CD14-positive monocyte (primary cell): Measurements from ENCODE around the gene CNN1. TPM values are rescaled to one million over a fixed set of nuclear protein-coding genes. Genes with fewer than 3 reads are reported as not detected.

Experiments used
- DNase-seq, 3 donors: peaks; one replicate each; pipeline ENCODE4 v3.0.0-alpha.2; 2011 to 2022
- H2AFZ ChIP-seq: 2 replicates; pipeline ENCODE4 v1.6.0; 2012; ENCODE audit warnings: mild to moderate bottlenecking, low read depth, low read length, inconsistent platforms; ENCODE audit not compliant: insufficient read depth, poor library complexity, severe bottlenecking
- H3K27ac ChIP-seq, 2 donors: 1 replicate in 1 of 2; 2 replicates in 1 of 2; pipeline ENCODE4 v1.5.1; 2012 to 2013; ENCODE audit warnings: low read length in 2 of 2, control low read depth in 1 of 2, inconsistent platforms in 1 of 2, low read depth in 1 of 2, mild to moderate bottlenecking in 1 of 2
- H3K27me3 ChIP-seq, 2 donors: one replicate each; pipeline versions ENCODE4 v1.6.0 to v1.6.1; 2011 to 2013; ENCODE audit warnings: low read length in 2 of 2; ENCODE audit not compliant: control insufficient read depth in 2 of 2, insufficient read depth in 2 of 2
- H3K36me3 ChIP-seq, 2 donors: replicated peaks in 1 of 2; 1 replicate in 1 of 2; 2 replicates in 1 of 2; pipeline versions ENCODE4 v1.5.1 to v1.6.1; 2012 to 2013; ENCODE audit warnings: low read length in 2 of 2, control low read depth in 1 of 2, inconsistent platforms in 1 of 2, mild to moderate bottlenecking in 1 of 2; ENCODE audit not compliant: insufficient read depth in 2 of 2, control insufficient read depth in 1 of 2
- H3K4me1 ChIP-seq, 2 donors: 1 replicate in 1 of 2; 2 replicates in 1 of 2; pipeline versions ENCODE4 v1.5.1 to v1.6.1; 2012 to 2013; ENCODE audit warnings: low read length in 2 of 2, control low read depth in 1 of 2, inconsistent platforms in 1 of 2, mild to moderate bottlenecking in 1 of 2, moderate library complexity in 1 of 2; ENCODE audit not compliant: insufficient read depth in 2 of 2, control insufficient read depth in 1 of 2
- H3K4me2 ChIP-seq: replicated peaks from 2 replicates; pipeline ENCODE3; 2012; ENCODE audit warnings: low read length, moderate library complexity, mild to moderate bottlenecking; ENCODE audit not compliant: poor library complexity, severe bottlenecking; ENCODE audit errors: extremely low read depth
- H3K4me3 ChIP-seq, 3 experiments: fragments of 200-600 bp in 1 of 3; sonication (generic) in 1 of 3; replicated peaks in 1 of 3; 1 replicate in 2 of 3; 2 replicates in 1 of 3; pipeline ENCODE4 v1.5.1; 2011 to 2013; ENCODE audit warnings: low read length in 3 of 3, mild to moderate bottlenecking in 3 of 3, control low read depth in 2 of 3, low read depth in 2 of 3, inconsistent platforms in 1 of 3, moderate library complexity in 1 of 3
- H3K79me2 ChIP-seq: 2 replicates; pipeline ENCODE4 v1.6.0; 2012; ENCODE audit warnings: mild to moderate bottlenecking, control low read depth, inconsistent platforms, low read length, moderate library complexity; ENCODE audit not compliant: insufficient read depth
- H3K9ac ChIP-seq: 2 replicates; pipeline ENCODE4 v1.6.0; 2017; ENCODE audit warnings: low read length, mild to moderate bottlenecking; ENCODE audit not compliant: insufficient read depth, poor library complexity, severe bottlenecking
- H3K9me3 ChIP-seq, 2 donors: replicated peaks in 1 of 2; 1 replicate in 1 of 2; 2 replicates in 1 of 2; pipeline versions ENCODE4 v1.5.1 to v1.6.1; 2012 to 2013; ENCODE audit warnings: low read length in 2 of 2, control low read depth in 1 of 2; ENCODE audit not compliant: control insufficient read depth in 1 of 2, insufficient read depth in 1 of 2
- H4K20me1 ChIP-seq: 2 replicates; pipeline ENCODE4 v1.6.0; 2012; ENCODE audit warnings: mild to moderate bottlenecking, low read length, control low read depth, moderate library complexity; ENCODE audit not compliant: insufficient read depth
- H3K27ac Mint-ChIP-seq, 7 donors: one replicate each; pipeline ENCODE4 v1.8.0; 2020; ENCODE audit warnings: mild to moderate bottlenecking in 7 of 7, mixed read lengths in 7 of 7, moderate library complexity in 6 of 7, inconsistent platforms in 2 of 7
- H3K27me3 Mint-ChIP-seq, 3 donors: one replicate each; pipeline ENCODE4 v1.8.0; 2021 to 2022; ENCODE audit warnings: low read depth in 3 of 3, mild to moderate bottlenecking in 3 of 3, mixed read lengths in 3 of 3, moderate library complexity in 3 of 3, inconsistent platforms in 1 of 3
- H3K36me3 Mint-ChIP-seq, 2 donors: one replicate each; pipeline ENCODE4 v1.8.0; 2020; ENCODE audit warnings: mixed read lengths in 2 of 2, inconsistent platforms in 1 of 2, mild to moderate bottlenecking in 1 of 2
- H3K4me1 Mint-ChIP-seq: one replicate; pipeline ENCODE4 v1.8.0; 2020; ENCODE audit warnings: mild to moderate bottlenecking, mixed read lengths
- H3K4me3 Mint-ChIP-seq, 2 donors: one replicate each; pipeline ENCODE4 v1.8.0; 2020; ENCODE audit warnings: mild to moderate bottlenecking in 2 of 2, mixed read lengths in 2 of 2, moderate library complexity in 1 of 2
- H3K9me3 Mint-ChIP-seq, 7 donors: one replicate each; pipeline ENCODE4 v1.8.0; 2020 to 2022; ENCODE audit warnings: mixed read lengths in 7 of 7, mild to moderate bottlenecking in 6 of 7, moderate library complexity in 6 of 7, inconsistent platforms in 2 of 7
- CTCF ChIP-seq: fragments of 200-600 bp; IDR thresholded peaks from one replicate; pipeline ENCODE4 v1.8.0; 2022; ENCODE audit warnings: antibody characterized with exemption, mild to moderate bottlenecking
- WGBS: methylation state at CpG from one replicate; pipeline ENCODE4 v1.1.5; 2013; ENCODE audit warnings: missing lambda C conversion rate; ENCODE audit not compliant: insufficient coverage; 5-methylcytosine and 5-hydroxymethylcytosine counted together
- intact Hi-C, 2 donors: fragments of 100-400 bp; cut with micrococcal nuclease; formaldehyde crosslinking; loops; one replicate each; pipeline versions ENCODE4 v1.15.0 to v1.15.1; 2023
- polyA plus RNA-seq, 3 donors: library from polyadenylated mRNA; depleted of rRNA in 1 of 3; unstranded in 2 of 3; stranded (reverse) in 1 of 3; fragments of 300-500 nt in 2 of 3; fragments of >200 nt in 1 of 3; fragmentation: Illumina TruSeq in 2 of 3; gene quantifications; 1 replicate in 2 of 3; 2 replicates in 1 of 3; pipeline ENCODE4 v1.2.3, GENCODE V29; 2012 to 2021

CNN1 gene
- polyA plus RNA-seq, 3 donors = not detected

GRCh38 chr19:11494634-11495285, 43.9 kb upstream of the CNN1 start:
- TF ChIP-seq CTCF = no peak

GRCh38 chr19:11495481-11495880, 43.2 kb upstream of the CNN1 start:
- Histone ChIP-seq H3K9me3 (no peaks in the 10 kb centered on the region), H3K27ac (no peak overlapping the region), H3K4me2 (no peak overlapping the region), H2AFZ (no peak overlapping the region), H3K4me3 (no peak overlapping the region), H3K36me3 (peaks cover 22 to 23% of the 10 kb centered on the region in 2 donors), H3K79me2 (no peaks in the 10 kb centered on the region), H4K20me1 (no peaks in the 10 kb centered on the region), H3K9ac (no peak overlapping the region), H3K27me3 (no peaks in the 10 kb centered on the region), H3K4me1 (no peaks in the 10 kb centered on the region)
- Mint-ChIP-seq H3K9me3 (peaks cover 0 to 3% (median 0%) of the 10 kb centered on the region in 7 donors), H3K4me1 (no peaks in the 10 kb centered on the region), H3K36me3 (peaks cover 31 to 53% of the 10 kb centered on the region in 2 donors), H3K27ac (no peak overlapping the region), H3K4me3 (no peak overlapping the region), H3K27me3 (peaks cover 0 to 2% (median 0%) of the 10 kb centered on the region in 3 donors)
- intact Hi-C loops = no loop called here
- TF ChIP-seq CTCF = no peak
- WGBS = 96% methylated on average over 10 of the region's 10 CpGs
- no peak for DNase-seq

More at GRCh38 chr19:11494634-11495285, 43.9 kb upstream of the CNN1 start:
- no peak for DNase-seq
- WGBS = 97% methylated on average over 15 of the region's 27 CpGs
- H3K27ac Mint-ChIP-seq = no peak overlapping the region
- no peak overlapping the region for H2AFZ ChIP-seq
- peaks cover 0 to 3% (median 0%) of the 10 kb centered on the region in 7 donors for H3K9me3 Mint-ChIP-seq
- peaks cover 37 to 56% of the 10 kb centered on the region in 2 donors for H3K36me3 Mint-ChIP-seq
- no peaks in the 10 kb centered on the region for H3K4me1 ChIP-seq
- intact Hi-C loops = no loop called here
- H3K4me3 ChIP-seq = no peak overlapping the region
- H3K4me3 Mint-ChIP-seq = no peak overlapping the region
- H3K27me3 Mint-ChIP-seq = peaks cover 0 to 2% (median 0%) of the 10 kb centered on the region in 3 donors
- H4K20me1 ChIP-seq = no peaks in the 10 kb centered on the region
- peaks cover 23 to 28% of the 10 kb centered on the region in 2 donors for H3K36me3 ChIP-seq
- H3K27me3 ChIP-seq = no peaks in the 10 kb centered on the region
- H3K27ac ChIP-seq = no peak overlapping the region
- H3K9me3 ChIP-seq = no peaks in the 10 kb centered on the region
- H3K79me2 ChIP-seq = no peaks in the 10 kb centered on the region
- no peak overlapping the region for H3K9ac ChIP-seq
- H3K4me1 Mint-ChIP-seq = no peaks in the 10 kb centered on the region
- H3K4me2 ChIP-seq = no peak overlapping the region
